ENCODE results near the gene VPS18.
"Not testable (repeated sequence)": the region's sequence is repeated elsewhere in the genome, so short reads cannot be mapped to it uniquely, and the experiment has no call there.

Gene VPS18

DNA sequence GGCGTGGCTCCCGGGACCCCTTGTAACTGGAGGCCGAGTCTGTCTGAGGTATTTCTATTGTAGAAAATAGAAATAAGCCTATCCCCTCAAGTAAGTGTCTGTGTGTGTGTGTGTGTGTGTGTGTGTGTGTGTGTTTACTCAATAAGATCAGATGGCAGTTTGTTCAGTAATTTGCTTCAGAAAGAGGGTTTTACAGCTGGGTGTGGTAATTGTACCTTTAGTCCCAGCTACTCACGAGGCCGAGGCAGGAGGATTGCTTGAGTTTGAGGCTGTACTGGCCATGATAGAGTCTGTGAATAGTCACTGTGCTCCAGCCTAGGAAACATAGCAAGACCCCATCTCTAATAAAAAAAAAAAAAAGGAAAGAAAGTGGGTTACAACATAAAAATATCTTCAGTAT, 41.7 kb upstream of the VPS18 start:
- DNase-seq (ENCODE audit: low read depth, low spot score), result no peak
- H3K9ac ChIP-seq (ENCODE audit: insufficient read length), result no peak overlapping the region
- no peak for TF ChIP-seq FOXP2 (optimal IDR thresholded peaks at IDR 0.05; ENCODE audit: control extremely low read depth, extremely low read length, insufficient read depth)
- no peak for TF ChIP-seq EZH2 (IDR thresholded peaks at IDR 0.05)
- no peak overlapping the region for H3K4me3 ChIP-seq
- H3K27ac ChIP-seq, result no peak overlapping the region
- no peaks in the 10 kb centered on the region for H3K36me3 ChIP-seq (ENCODE audit: insufficient read depth, low read length)
- no peaks in the 10 kb centered on the region for H3K9me3 ChIP-seq (ENCODE audit: low read depth, low read length)

DNA sequence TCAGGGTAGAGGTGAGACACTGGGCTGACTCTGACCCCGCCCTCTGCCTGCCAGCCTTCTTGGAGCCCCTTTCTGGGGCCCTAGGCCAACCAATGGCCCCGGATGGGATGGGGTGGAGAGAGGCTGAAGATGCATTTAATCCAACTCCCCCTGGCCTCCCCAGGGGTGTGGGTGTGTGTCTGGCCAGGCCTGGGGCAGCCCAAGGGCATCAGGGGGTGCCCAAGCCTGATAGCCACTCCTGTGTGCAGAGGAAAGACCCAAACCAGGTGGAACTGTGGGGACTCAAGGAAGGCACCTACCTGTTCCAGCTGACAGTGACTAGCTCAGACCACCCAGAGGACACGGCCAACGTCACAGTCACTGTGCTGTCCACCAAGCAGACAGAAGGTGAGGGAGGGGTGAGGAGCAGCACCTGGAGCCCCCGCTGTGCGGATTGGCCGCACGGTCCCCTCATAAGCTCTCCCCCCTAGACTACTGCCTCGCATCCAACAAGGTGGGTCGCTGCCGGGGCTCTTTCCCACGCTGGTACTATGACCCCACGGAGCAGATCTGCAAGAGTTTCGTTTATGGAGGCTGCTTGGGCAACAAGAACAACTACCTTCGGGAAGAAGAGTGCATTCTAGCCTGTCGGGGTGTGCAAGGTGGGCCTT, 40.9 kb upstream of the VPS18 start:
- H3K27ac ChIP-seq, result no peak overlapping the region
- TF ChIP-seq EZH2 (IDR thresholded peaks at IDR 0.05) (no peak), FOXP2 (optimal IDR thresholded peaks at IDR 0.05; ENCODE audit: control extremely low read depth, extremely low read length, insufficient read depth) (no peak), POLR2AphosphoS5 (IDR thresholded peaks at IDR 0.05; ENCODE audit: borderline replicate concordance, low read depth, low read length) (no peak)
- no peak overlapping the region for H3K4me3 ChIP-seq
- no peaks in the 10 kb centered on the region for H3K36me3 ChIP-seq (ENCODE audit: insufficient read depth, low read length)
- no peak for DNase-seq (ENCODE audit: low read depth, low spot score)
- no peaks in the 10 kb centered on the region for H3K9me3 ChIP-seq (ENCODE audit: low read depth, low read length)
- no peak overlapping the region for H3K9ac ChIP-seq (ENCODE audit: insufficient read length)

- no peak for DNase-seq (ENCODE audit: low read depth, low spot score)
- no peak overlapping the region for H3K27ac ChIP-seq
- H3K4me3 ChIP-seq, result no peak overlapping the region
- H3K9ac ChIP-seq (ENCODE audit: insufficient read length), result no peak overlapping the region
- H3K9me3 ChIP-seq (ENCODE audit: low read depth, low read length), result no peaks in the 10 kb centered on the region
- no peaks in the 10 kb centered on the region for H3K36me3 ChIP-seq (ENCODE audit: insufficient read depth, low read length)
- TF ChIP-seq FOXP2 (optimal IDR thresholded peaks at IDR 0.05; ENCODE audit: control extremely low read depth, extremely low read length, insufficient read depth), result no peak
- no peak for TF ChIP-seq POLR2AphosphoS5 (IDR thresholded peaks at IDR 0.05; ENCODE audit: borderline replicate concordance, low read depth, low read length)
- TF ChIP-seq EZH2 (IDR thresholded peaks at IDR 0.05), result no peak
These were observed 40.1 kb upstream of the VPS18 start for GRCh38 chr15:40854161-40854560.

DNA sequence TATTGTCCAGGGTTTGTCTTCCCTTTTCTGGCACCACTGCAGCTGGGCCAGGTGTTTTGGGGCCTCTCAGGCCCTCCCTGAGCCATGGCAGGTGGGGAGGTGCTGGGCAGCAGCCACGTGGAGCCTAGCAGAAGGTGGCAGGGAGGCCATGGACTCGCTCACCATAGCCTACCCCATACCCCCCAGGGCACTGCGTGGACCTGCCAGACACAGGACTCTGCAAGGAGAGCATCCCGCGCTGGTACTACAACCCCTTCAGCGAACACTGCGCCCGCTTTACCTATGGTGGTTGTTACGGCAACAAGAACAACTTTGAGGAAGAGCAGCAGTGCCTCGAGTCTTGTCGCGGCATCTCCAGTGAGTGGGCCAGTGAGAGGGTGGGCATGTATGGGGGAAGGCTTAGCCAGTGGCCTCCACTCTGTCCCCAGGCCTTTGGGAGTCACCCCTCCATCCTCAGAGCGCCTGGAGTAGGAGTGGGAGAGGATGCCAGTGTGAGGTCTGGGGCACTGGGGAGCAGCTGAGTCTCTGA, 38.5 kb upstream of the VPS18 start:
- H3K36me3 ChIP-seq (ENCODE audit: insufficient read depth, low read length), result no peaks in the 10 kb centered on the region
- no peak overlapping the region for H3K4me3 ChIP-seq
- no peak overlapping the region for H3K27ac ChIP-seq
- no peaks in the 10 kb centered on the region for H3K9me3 ChIP-seq (ENCODE audit: low read depth, low read length)
- no peak overlapping the region for H3K9ac ChIP-seq (ENCODE audit: insufficient read length)
- no peak for TF ChIP-seq FOXP2 (optimal IDR thresholded peaks at IDR 0.05; ENCODE audit: control extremely low read depth, extremely low read length, insufficient read depth)
- no peak for TF ChIP-seq POLR2AphosphoS5 (IDR thresholded peaks at IDR 0.05; ENCODE audit: borderline replicate concordance, low read depth, low read length)
- no peak for TF ChIP-seq EZH2 (IDR thresholded peaks at IDR 0.05)
- no peak for DNase-seq (ENCODE audit: low read depth, low spot score)

DNA sequence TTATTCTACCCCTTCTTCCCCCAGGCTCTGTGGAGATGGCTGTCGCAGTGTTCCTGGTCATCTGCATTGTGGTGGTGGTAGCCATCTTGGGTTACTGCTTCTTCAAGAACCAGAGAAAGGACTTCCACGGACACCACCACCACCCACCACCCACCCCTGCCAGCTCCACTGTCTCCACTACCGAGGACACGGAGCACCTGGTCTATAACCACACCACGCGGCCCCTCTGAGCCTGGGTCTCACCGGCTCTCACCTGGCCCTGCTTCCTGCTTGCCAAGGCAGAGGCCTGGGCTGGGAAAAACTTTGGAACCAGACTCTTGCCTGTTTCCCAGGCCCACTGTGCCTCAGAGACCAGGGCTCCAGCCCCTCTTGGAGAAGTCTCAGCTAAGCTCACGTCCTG, 37.5 kb upstream of the VPS18 start:
- no peak overlapping the region for H3K9ac ChIP-seq (ENCODE audit: insufficient read length)
- H3K9me3 ChIP-seq (ENCODE audit: low read depth, low read length), result no peaks in the 10 kb centered on the region
- H3K27ac ChIP-seq, result no peak overlapping the region
- DNase-seq (ENCODE audit: low read depth, low spot score), result no peak
- H3K4me3 ChIP-seq, result no peak overlapping the region
- H3K36me3 ChIP-seq (ENCODE audit: insufficient read depth, low read length), result no peaks in the 10 kb centered on the region
- TF ChIP-seq EZH2 (IDR thresholded peaks at IDR 0.05), result no peak
- no peak for TF ChIP-seq POLR2AphosphoS5 (IDR thresholded peaks at IDR 0.05; ENCODE audit: borderline replicate concordance, low read depth, low read length)
- TF ChIP-seq FOXP2 (optimal IDR thresholded peaks at IDR 0.05; ENCODE audit: control extremely low read depth, extremely low read length, insufficient read depth), result no peak

DNA sequence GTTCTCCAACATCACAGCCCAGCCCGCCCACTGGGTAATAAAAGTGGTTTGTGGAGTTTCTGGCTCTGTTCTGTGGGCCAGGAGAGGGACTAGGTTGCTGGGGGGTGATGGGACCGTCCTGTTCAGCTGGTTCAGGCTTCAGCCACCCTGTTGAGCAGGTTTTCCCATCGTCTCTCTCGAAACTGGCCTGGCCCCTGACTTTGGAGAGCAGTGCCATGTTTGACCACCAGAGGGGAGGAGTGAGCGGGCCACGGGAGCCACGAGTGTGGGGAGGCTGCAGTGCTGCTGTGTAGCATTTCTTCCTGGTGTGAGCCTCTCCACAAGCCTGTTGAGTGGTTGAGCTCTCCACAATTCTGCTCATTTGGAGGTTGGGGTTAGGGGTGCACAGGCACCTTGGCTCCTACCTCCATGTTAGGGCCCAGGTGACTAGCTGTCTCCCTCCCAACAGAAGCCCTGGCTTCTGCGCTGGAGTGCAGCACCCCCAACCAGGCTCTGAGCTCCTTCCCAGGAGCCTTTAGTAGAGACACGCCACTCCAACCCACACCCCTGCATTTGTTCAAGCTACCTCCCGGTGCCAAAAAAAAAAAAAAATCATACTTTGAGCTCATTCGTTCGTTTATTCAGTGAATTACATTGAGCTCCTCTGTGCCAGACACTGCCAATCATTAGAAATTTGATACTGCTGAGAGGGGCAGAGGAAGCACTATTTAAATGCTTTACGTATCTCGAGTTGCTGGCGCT, 36.5 kb upstream of the VPS18 start:
- no peaks in the 10 kb centered on the region for H3K36me3 ChIP-seq (ENCODE audit: insufficient read depth, low read length)
- no peak for DNase-seq (ENCODE audit: low read depth, low spot score)

GRCh38 chr15:40858706-40859105, 35.5 kb upstream of the VPS18 start:
- Histone ChIP-seq H3K27ac (no peak overlapping the region), H3K9me3 (ENCODE audit: low read depth, low read length) (no peaks in the 10 kb centered on the region), H3K4me3 (no peak overlapping the region), H3K9ac (ENCODE audit: insufficient read length) (no peak overlapping the region), H3K36me3 (ENCODE audit: insufficient read depth, low read length) (no peaks in the 10 kb centered on the region)
- TF ChIP-seq EZH2 (IDR thresholded peaks at IDR 0.05), result no peak
- TF ChIP-seq FOXP2 (optimal IDR thresholded peaks at IDR 0.05; ENCODE audit: control extremely low read depth, extremely low read length, insufficient read depth), result no peak
- no peak for TF ChIP-seq POLR2AphosphoS5 (IDR thresholded peaks at IDR 0.05; ENCODE audit: borderline replicate concordance, low read depth, low read length)
- no peak for DNase-seq (ENCODE audit: low read depth, low spot score)

More for the DNA sequence above, 36.5 kb upstream of the VPS18 start:
- TF ChIP-seq EZH2 (IDR thresholded peaks at IDR 0.05) (no peak), POLR2AphosphoS5 (IDR thresholded peaks at IDR 0.05; ENCODE audit: borderline replicate concordance, low read depth, low read length) (no peak), FOXP2 (optimal IDR thresholded peaks at IDR 0.05; ENCODE audit: control extremely low read depth, extremely low read length, insufficient read depth) (no peak)
- no peaks in the 10 kb centered on the region for H3K9me3 ChIP-seq (ENCODE audit: low read depth, low read length)
- H3K27ac ChIP-seq, result no peak overlapping the region
- H3K9ac ChIP-seq (ENCODE audit: insufficient read length), result no peak overlapping the region
- H3K4me3 ChIP-seq, result no peak overlapping the region

DNA sequence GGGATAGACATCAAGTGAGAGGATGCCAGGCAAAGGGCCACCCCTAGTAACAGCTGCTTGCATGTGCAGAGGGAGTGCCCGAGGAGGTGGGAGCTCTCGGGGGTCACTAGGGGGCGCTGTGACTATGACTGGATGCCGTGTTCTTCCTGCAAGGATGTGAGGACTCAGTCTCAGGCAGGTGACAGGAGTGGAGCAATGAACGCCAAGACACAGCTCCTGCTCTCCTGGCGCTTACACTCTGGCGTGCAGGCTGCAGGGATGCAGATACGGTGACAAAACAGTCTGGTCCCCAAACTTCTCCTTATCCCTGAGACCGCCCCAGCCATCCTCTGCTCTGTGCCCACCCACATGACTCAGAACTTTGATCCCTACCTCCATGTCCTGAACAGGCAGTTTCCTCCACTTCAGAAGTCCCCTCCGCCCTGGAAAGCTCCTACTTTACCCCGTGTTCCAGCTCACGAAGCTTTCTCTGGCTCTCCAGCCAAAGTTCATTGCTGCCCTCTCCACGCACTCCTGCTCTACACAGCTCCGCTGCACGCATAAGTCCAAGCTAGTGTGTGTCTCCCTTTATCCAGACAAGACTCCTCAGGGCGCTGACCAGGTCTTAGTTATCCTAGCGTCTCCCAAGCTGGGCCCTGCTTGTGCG, 34.9 kb upstream of the VPS18 start:
- Histone ChIP-seq H3K9me3 (ENCODE audit: low read depth, low read length) (no peaks in the 10 kb centered on the region), H3K27ac (no peak overlapping the region), H3K9ac (ENCODE audit: insufficient read length) (no peak overlapping the region), H3K4me3 (no peak overlapping the region), H3K36me3 (ENCODE audit: insufficient read depth, low read length) (no peaks in the 10 kb centered on the region)
- TF ChIP-seq POLR2AphosphoS5 (IDR thresholded peaks at IDR 0.05; ENCODE audit: borderline replicate concordance, low read depth, low read length) (no peak), EZH2 (IDR thresholded peaks at IDR 0.05) (no peak), FOXP2 (optimal IDR thresholded peaks at IDR 0.05; ENCODE audit: control extremely low read depth, extremely low read length, insufficient read depth) (no peak)
- DNase-seq (ENCODE audit: low read depth, low spot score), result peak; percentile 37

DNA sequence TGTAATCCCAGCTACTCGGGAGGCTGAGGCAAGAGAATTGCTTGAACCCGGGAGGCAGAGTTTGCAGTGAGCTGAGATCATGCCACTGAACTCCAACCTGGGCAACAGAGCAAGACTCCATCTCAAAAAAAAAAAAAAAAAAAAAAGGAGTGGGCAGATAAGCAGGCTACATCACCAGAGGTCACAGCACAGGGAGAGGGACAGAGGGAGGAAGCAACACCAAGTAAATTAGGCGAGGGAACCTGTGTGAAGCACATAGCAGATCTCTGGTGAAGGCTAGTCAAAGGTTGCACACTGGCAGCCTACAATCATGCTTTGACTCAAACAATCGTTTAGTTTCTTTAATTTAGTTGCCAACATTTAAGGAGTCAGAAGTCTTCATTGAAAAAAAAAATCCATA, 33.1 kb upstream of the VPS18 start:
- not testable (repeated sequence) for H3K9me3 ChIP-seq (ENCODE audit: low read depth, low read length); DNase-seq (ENCODE audit: low read depth, low spot score); H3K27ac ChIP-seq; H3K4me3 ChIP-seq; H3K36me3 ChIP-seq (ENCODE audit: insufficient read depth, low read length); H3K9ac ChIP-seq (ENCODE audit: insufficient read length)

All from SK-N-MC (cell line).